ENCODE data around the gene SPN. TPM values are rescaled to one million over a fixed set of nuclear protein-coding genes. Genes with fewer than 3 reads are reported as not detected.
"Not testable (repeated sequence)": the region's sequence is repeated elsewhere in the genome, so short reads cannot be mapped to it uniquely, and the experiment has no call there.

SPN gene
- total RNA-seq, 1 experiment from 2014 or later, result 0.47 TPM

DNA sequence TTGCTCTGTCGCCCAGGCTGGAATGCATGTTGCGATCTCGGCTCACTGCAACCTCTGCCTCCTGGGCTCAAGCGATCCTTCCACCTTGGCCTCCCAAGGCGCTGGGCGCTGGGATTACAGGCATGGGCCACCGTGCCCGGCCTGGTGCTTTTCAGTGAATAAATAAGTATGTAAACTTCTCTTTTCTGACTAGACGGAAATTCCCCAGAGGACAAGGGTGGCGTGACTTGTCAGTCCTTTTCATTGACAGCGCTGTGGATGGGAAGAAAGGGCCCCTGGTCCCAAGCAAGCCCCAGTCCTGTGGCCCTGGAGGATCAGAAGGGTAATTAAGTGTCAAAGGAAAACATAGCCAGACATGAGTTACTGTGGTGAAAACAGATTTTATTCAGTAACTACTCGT, 9.6 kb upstream of the SPN start:
- DNase-seq (ENCODE audit: low read depth, low spot score) (no peak), ATAC-seq (no peak)
- no peaks in the 10 kb centered on the region for H4K20me1 ChIP-seq (ENCODE audit: insufficient read depth)
- no TSS peak for BruUV-seq (replicated peaks)
- CTCF ChIA-PET, result no interaction called here
- H3K79me2 ChIP-seq (ENCODE audit: insufficient read depth, low read length), result no peaks in the 10 kb centered on the region
- no peaks in the 10 kb centered on the region for H3K9me3 ChIP-seq (ENCODE audit: control insufficient read depth in 1 of 2, insufficient read depth in 1 of 2, low read depth in 1 of 2, low read length in 2 of 2)
- H3K27ac ChIP-seq (ENCODE audit: low read depth, low read length), result no peak overlapping the region
- H3K4me1 ChIP-seq (ENCODE audit: control insufficient read depth in 1 of 2, insufficient read depth in 2 of 2, low read length in 2 of 2), result no peaks in the 10 kb centered on the region
- TF ChIP-seq ZNF274 (IDR thresholded peaks at IDR 0.05; ENCODE audit: low read depth, low read length), result no peak
- TF ChIP-seq, protein P1, sequence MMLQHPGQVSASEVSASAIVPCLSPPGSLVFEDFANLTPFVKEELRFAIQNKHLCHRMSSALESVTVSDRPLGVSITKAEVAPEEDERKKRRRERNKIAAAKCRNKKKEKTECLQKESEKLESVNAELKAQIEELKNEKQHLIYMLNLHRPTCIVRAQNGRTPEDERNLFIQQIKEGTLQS (IDR thresholded peaks at IDR 0.05), result no peak
- TF ChIP-seq EZH2 (IDR thresholded peaks at IDR 0.05), result no peak
- RAD21 ChIA-PET (ENCODE audit: low non-redundant PET in 1 of 2, low total read pairs in 2 of 2, uncharacterized antibody in 2 of 2, unreplicated experiment in 2 of 2), result no interaction called here
- H3K4me3 ChIP-seq (replicated peaks in 1 of 2; ENCODE audit: low read depth in 1 of 2, low read length in 2 of 2), result no peak overlapping the region
- no peak overlapping the region for H3K9ac ChIP-seq (ENCODE audit: low read length)
- H3K27me3 ChIP-seq (ENCODE audit: insufficient read depth, low read length), result no peaks in the 10 kb centered on the region
- intact Hi-C loops (cut with micrococcal nuclease), result no loop called here
- no peak overlapping the region for H2AFZ ChIP-seq (ENCODE audit: low read depth, low read length, poor library complexity, severe bottlenecking)
- H3K9me2 ChIP-seq (ENCODE audit: insufficient read depth), result no peaks in the 10 kb centered on the region
- H3K4me2 ChIP-seq (ENCODE audit: low read length), result no peak overlapping the region
- POLR2A ChIA-PET, result no interaction called here
- no peaks in the 10 kb centered on the region for H3K36me3 ChIP-seq (ENCODE audit: control insufficient read depth in 1 of 2, insufficient read depth in 2 of 2, low read length in 2 of 2)

DNA sequence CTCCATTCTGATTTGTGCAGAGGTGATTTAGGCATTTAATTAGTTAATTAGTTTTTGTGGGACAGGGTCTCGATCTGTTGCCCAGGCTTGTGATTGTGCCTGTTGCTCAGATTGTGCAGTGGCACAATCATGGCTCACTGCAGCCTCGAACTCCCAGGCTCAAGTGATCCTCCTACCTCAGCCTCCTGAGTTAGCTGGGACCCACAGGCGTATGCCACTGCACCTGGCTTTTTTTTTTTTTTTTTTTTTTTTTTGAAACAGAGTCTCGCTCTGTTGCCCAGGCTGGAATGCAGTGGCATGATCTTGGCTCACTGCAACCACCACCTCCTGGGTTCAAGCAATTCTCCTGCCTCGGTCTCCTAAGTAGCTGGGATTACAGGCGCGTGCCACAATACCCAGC, 9.2 kb upstream of the SPN start:
- DNase-seq (ENCODE audit: low read depth, low spot score); H3K79me2 ChIP-seq (ENCODE audit: insufficient read depth, low read length); CTCF ChIA-PET; intact Hi-C loops (cut with micrococcal nuclease); H2AFZ ChIP-seq (ENCODE audit: low read depth, low read length, poor library complexity, severe bottlenecking); RAD21 ChIA-PET (ENCODE audit: low non-redundant PET in 1 of 2, low total read pairs in 2 of 2, uncharacterized antibody in 2 of 2, unreplicated experiment in 2 of 2); H4K20me1 ChIP-seq (ENCODE audit: insufficient read depth); ATAC-seq; H3K27me3 ChIP-seq (ENCODE audit: insufficient read depth, low read length); H3K9ac ChIP-seq (ENCODE audit: low read length); H3K27ac ChIP-seq (ENCODE audit: low read depth, low read length); H3K4me1 ChIP-seq (ENCODE audit: control insufficient read depth in 1 of 2, insufficient read depth in 2 of 2, low read length in 2 of 2); H3K9me3 ChIP-seq (ENCODE audit: control insufficient read depth in 1 of 2, insufficient read depth in 1 of 2, low read depth in 1 of 2, low read length in 2 of 2); BruUV-seq (replicated peaks); H3K4me3 ChIP-seq (replicated peaks in 1 of 2; ENCODE audit: low read depth in 1 of 2, low read length in 2 of 2); H3K4me2 ChIP-seq (ENCODE audit: low read length); H3K9me2 ChIP-seq (ENCODE audit: insufficient read depth); H3K36me3 ChIP-seq (ENCODE audit: control insufficient read depth in 1 of 2, insufficient read depth in 2 of 2, low read length in 2 of 2): not testable (repeated sequence)
- POLR2A ChIA-PET, result interaction anchor here (1.1 kb wide), 1 partner anchor 9 kb away, joined by 3 read pairs; no protein-coding TSS in a partner anchor
